Lower lobe of right lung (tissue), 2 donors: Measurements from ENCODE around the gene PATJ. TPM values are rescaled to one million over a fixed set of nuclear protein-coding genes. Genes with fewer than 3 reads are reported as not detected.

Source experiments
- ATAC-seq, 2 donors: fragments of 200-7000 bp; cut with Tn5 transposase; one replicate each; pipeline ENCODE4 v1.9.1; 2020 to 2022; ENCODE audit warnings: mild to moderate bottlenecking in 2 of 2, moderate library complexity in 2 of 2
- DNase-seq: peaks from one replicate; pipeline ENCODE4 v3.0.0-alpha.2; 2020
- H3K27ac ChIP-seq: fragments of 200-600 bp; one replicate; pipeline ENCODE4 v1.8.0; 2022
- H3K27me3 ChIP-seq: fragments of 200-600 bp; one replicate; pipeline ENCODE4 v1.8.0; 2022; ENCODE audit warnings: low read depth
- H3K36me3 ChIP-seq: fragments of 200-600 bp; one replicate; pipeline ENCODE4 v1.8.0; 2022; ENCODE audit warnings: mild to moderate bottlenecking
- H3K4me1 ChIP-seq: fragments of 200-600 bp; one replicate; pipeline ENCODE4 v1.8.0; 2022
- H3K4me3 ChIP-seq: fragments of 200-600 bp; one replicate; pipeline ENCODE4 v1.8.0; 2022; ENCODE audit warnings: mild to moderate bottlenecking
- H3K9me3 ChIP-seq: fragments of 200-600 bp; one replicate; pipeline ENCODE4 v1.8.0; 2022
- CTCF ChIP-seq: fragments of 200-600 bp; IDR thresholded peaks from one replicate; pipeline ENCODE4 v1.8.0; 2022; ENCODE audit warnings: antibody characterized with exemption, mild to moderate bottlenecking
- intact Hi-C: fragments of 100-400 bp; cut with DNase I; formaldehyde crosslinking; loops from one replicate; pipeline ENCODE4 v1.11.0; 2022
- total RNA-seq: library from RNA; stranded (reverse); fragmentation: NEBNext Ultra II Directional; extraction: Animal tissue kit (Norgen Biotek cat#: 25700); gene quantifications from one replicate; pipeline ENCODE4 v1.2.1, GENCODE V29; 2021
- donor health status: DM: no; HTN: yes; CAD: no; lungs with severe emphysema.

The PATJ gene
- total RNA-seq, 1 donor from 2014 or later, result 63.9 TPM

GRCh38 chr1:62040973-62041372 lies 298.7 kb downstream of the PATJ start:
- ATAC-seq, result no peak
- no peak overlapping the region for H3K4me3 ChIP-seq
- no peak for TF ChIP-seq CTCF
- H3K36me3 ChIP-seq, result no peaks in the 10 kb centered on the region
- no peaks in the 10 kb centered on the region for H3K27me3 ChIP-seq
- H3K4me1 ChIP-seq, result no peaks in the 10 kb centered on the region
- intact Hi-C loops, result no loop called here
- no peak overlapping the region for H3K27ac ChIP-seq
- no peak for DNase-seq
- H3K9me3 ChIP-seq, result no peaks in the 10 kb centered on the region

GRCh38 chr1:62043154-62043553 lies 300.9 kb downstream of the PATJ start:
- no peaks in the 10 kb centered on the region for H3K36me3 ChIP-seq
- intact Hi-C loops, result no loop called here
- H3K27me3 ChIP-seq, result no peaks in the 10 kb centered on the region
- H3K27ac ChIP-seq, result no peak overlapping the region
- DNase-seq (no peak), ATAC-seq (no peak)
- H3K4me1 ChIP-seq, result no peaks in the 10 kb centered on the region
- H3K4me3 ChIP-seq, result no peak overlapping the region
- H3K9me3 ChIP-seq, result no peaks in the 10 kb centered on the region
- TF ChIP-seq CTCF, result no peak

DNA sequence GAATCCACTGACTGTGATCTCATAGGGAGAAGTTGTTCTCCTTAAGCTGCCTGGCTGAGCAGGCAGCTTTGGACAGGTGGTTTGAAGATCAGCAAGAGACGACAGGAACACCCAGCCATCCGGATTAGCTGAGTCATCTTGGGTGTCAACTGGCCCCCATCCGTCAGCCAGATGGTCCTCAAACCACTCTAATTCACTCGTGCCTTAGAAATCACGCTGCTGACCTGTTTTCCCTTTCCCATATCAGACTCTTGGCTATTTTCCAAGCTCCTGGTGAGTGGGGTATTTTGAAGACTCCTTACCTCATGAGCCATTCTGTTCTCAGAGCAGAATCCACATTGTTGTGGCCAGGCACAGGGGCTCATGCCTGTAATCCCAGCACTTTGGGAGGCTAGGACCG lies 303.3 kb downstream of the PATJ start:
- Histone ChIP-seq H3K4me3 (no peak overlapping the region), H3K4me1 (no peaks in the 10 kb centered on the region), H3K36me3 (no peaks in the 10 kb centered on the region), H3K27me3 (no peaks in the 10 kb centered on the region), H3K9me3 (no peaks in the 10 kb centered on the region), H3K27ac (no peak overlapping the region)
- intact Hi-C loops, result no loop called here
- no peak for TF ChIP-seq CTCF
- DNase-seq, result no peak
- peak in 1 of 2 donors; percentile 41 for ATAC-seq

DNA sequence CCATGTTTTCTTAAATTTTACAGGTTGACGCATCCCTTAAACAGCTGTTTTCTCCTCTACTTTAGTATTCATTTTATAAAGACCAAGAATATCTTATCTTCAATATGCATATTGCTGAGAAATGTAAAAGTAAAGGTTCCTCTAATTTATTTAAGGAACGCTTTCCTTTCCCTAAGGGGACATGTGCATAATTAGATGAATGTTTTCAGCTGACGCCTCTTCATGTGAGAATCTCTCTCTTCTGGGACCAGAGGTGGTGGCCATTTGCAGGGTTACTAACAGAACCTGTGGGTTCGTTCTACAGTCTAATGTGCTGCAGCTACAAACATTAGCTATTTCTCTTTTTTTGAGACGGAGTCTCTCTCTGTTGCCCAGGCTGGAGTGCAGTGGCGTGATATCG lies 304.6 kb downstream of the PATJ start:
- Histone ChIP-seq H3K27ac (no peak overlapping the region), H3K36me3 (no peaks in the 10 kb centered on the region), H3K4me3 (no peak overlapping the region), H3K4me1 (no peaks in the 10 kb centered on the region), H3K9me3 (no peaks in the 10 kb centered on the region), H3K27me3 (no peaks in the 10 kb centered on the region)
- ATAC-seq (no peak), DNase-seq (no peak)
- intact Hi-C loops, result no loop called here
- no peak for TF ChIP-seq CTCF

GRCh38 chr1:62050165-62050564 lies 307.9 kb downstream of the PATJ start:
- TF ChIP-seq CTCF, result no peak
- H3K9me3 ChIP-seq, result no peaks in the 10 kb centered on the region
- H3K27me3 ChIP-seq, result no peaks in the 10 kb centered on the region
- H3K4me3 ChIP-seq, result no peak overlapping the region
- ATAC-seq (no peak), DNase-seq (no peak)
- H3K36me3 ChIP-seq, result no peaks in the 10 kb centered on the region
- intact Hi-C loops, result no loop called here
- no peaks in the 10 kb centered on the region for H3K4me1 ChIP-seq
- no peak overlapping the region for H3K27ac ChIP-seq

DNA sequence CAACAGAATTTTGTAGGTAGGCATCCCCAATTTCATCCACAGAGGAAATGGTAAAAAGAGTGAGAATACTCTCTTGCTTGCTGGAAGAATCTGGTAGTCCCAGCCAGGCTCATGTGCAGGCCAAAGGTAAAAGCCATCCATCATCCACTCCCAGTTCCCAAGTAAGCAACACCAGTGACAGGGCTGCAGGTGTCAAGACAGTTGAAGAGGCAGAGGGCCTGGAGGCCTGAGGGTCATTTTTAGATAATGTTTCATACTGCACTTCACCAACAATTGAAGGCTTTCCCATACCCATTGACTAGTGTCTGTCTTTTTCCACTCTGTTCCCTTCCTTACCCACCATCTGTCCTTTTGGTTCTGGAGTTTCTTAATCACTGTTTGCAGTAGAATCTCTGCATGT lies 310.7 kb downstream of the PATJ start:
- Histone ChIP-seq H3K27ac (no peak overlapping the region), H3K9me3 (no peaks in the 10 kb centered on the region), H3K27me3 (no peaks in the 10 kb centered on the region), H3K4me3 (no peak overlapping the region), H3K4me1 (no peaks in the 10 kb centered on the region), H3K36me3 (no peaks in the 10 kb centered on the region)
- TF ChIP-seq CTCF, result no peak
- DNase-seq, result no peak
- no peak for ATAC-seq
- intact Hi-C loops, result no loop called here
